Hematopoietic multipotent progenitor cell treated with erythropoietin and hydrocortisone succinate and interleukin-3 and kit ligand, for 8 days (in vitro differentiated cells): ENCODE data around the gene HM13.
"Not testable (repeated sequence)": the region's sequence is repeated elsewhere in the genome, so short reads cannot be mapped to it uniquely, and the experiment has no call there.

Experiments used
- DNase-seq: peaks from one replicate; pipeline ENCODE4 v3.0.0-alpha.2; 2015

HM13 gene

DNA sequence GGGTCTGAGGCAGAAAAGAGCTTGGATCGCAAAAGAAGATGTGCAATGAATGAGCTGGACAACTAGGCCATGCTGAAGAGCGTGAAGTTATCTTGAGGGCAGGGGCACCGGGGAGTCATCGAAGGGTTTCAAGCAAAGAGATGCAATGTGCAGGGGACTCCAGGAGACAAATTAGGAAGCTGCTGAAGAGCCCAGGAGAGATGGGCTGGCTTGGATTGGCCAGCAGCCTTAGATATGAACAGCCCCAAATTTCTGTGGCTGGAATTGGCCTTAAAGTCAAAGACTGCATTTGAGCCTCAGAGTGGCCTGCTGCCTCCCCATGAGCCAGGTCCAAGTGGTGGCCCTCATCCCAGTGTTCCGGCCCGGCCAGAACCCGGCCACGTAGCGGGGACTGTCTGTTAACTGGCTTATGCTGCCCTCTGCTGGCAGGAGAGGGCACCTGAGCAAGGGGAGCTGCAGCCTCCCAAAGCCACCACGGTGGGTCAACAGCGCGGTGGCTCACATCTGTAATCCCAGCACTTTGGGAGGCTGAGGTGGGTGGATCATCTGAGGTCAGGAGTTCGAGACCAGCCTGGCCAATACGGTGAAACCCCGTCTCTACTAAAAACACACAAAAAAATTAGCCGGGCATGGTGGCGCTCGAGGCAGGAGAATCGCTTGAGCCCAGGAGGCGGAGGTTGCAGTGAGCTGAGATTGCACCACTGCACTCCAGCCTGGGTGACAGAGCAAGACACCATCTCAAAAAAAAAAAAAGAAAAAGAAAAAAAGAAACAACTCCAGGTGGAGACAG lies 11.2 kb upstream of the HM13 start:
- DNase-seq: peak; percentile 83

DNA sequence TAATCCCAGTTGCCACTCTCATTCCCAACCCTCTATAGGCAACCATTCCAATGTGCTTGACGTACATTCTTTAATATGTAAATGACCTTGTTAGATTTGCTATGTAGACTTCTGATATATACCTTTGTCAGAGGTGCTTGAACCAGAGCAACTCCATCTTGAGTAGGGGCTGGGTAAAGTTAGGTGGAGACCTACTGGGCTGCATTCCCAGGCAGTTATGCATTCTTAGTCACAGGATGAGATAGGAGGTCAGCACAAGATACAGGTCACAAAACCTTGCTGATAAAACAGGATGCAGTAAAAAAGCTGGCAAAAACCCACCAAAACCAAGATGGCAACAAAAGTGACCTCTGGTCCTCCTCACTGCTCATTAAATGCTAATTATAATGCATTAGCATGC lies 8.3 kb upstream of the HM13 start:
- no peak for DNase-seq

DNA sequence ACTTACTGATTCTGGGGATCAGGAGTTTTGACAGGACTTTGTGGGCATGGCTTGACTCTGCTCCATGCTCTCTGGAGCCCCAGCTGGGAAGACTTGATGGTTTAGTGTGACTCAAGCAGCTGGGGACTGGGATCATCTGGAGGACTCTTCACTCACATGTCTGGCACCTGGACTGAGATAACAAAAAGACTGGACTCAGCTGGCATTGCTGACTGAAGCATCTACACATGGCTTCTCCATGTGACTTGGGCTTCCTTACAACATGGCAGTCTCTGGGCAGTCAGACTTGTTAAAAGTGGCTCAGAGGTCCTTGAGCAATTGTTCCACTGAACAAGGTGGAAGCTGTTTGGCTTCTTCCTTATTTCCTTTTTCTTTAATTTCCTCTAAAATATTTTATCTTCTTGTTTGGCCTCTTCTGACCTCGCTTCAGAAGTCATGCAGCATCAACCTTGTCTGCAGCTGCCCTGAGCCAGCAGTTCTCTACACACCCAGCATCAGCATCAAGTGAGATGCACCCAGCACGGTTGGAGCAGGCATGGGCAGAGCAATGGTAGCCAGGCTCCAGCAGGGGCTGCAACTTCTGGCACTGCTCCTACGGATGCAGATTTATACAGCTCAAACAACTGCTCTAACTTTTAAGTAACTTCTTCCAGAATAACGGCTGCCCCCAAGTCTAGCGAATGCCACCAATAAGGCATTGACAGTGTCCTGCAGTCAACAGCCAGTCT lies 5.6 kb upstream of the HM13 start:
- no peak for DNase-seq

DNA sequence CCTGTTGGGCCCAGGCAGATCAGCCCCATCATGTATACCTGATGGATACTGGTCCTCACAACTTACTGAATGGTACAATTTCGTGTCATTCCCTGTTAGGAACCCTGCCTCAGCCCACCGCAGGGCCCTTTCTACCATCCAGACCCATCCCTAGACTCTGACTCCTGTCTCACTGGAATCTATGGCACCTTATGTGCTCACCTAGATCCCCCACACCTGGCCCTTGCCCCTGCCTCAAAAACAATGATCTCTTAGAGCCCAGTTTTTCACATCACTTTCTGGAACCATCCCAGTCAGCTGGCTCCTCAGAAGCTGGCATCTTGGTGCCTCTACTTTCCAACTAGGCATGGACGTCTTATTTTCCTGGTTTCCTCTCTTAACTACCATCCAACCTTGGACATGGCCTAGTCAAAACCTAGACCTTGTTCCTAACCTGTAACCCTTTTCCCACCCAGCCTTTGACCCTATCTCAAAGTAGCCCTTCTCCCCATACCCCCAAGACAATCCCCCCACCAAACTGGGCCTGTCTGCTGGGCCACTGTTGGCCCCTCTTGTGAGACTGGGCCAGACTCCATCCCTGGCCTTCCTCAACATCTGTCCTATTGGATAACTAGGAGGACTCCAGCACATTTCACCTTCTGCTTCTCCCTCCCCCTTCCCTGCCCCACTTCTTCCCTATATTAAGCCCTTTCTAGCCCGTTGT lies 981 bp downstream of the HM13 start:
- DNase-seq: no peak

DNA sequence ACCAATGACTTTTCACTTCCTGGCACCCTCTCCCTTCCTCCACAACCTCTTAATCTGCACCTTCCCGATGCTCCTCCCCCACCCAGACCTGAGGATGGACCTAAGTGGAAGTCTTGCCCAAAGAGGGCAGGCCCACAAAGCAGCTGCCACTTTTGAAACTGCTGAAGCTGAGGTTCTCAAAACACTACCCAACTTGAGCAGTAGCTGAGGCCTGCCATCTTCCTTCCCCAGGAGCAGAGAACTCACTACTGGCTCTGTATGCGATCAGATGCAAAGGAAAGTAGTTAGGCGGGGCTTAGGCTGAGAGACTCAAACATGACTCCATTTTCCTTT lies 1.5 kb downstream of the HM13 start:
- peak; percentile 32 for DNase-seq

DNA sequence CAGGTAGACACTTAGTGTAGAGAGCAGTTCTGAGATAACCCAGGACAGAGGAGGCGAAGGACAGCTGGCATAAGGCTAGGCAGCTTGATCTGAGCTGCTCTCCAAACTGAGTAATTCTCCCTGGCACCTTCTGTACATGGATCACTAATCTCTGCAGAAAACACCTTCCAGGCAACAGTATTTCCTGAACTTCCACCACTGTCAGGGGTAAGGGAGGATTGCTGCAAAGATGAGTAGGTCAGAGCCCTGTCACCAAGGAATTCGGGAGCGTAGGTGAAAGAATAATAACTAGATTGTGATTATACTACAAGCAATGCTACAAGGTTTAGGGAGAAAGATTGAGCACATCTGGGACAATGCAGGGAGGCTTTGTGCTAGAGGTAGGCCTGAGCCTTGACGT lies 1.9 kb downstream of the HM13 start:
- no peak for DNase-seq

DNA sequence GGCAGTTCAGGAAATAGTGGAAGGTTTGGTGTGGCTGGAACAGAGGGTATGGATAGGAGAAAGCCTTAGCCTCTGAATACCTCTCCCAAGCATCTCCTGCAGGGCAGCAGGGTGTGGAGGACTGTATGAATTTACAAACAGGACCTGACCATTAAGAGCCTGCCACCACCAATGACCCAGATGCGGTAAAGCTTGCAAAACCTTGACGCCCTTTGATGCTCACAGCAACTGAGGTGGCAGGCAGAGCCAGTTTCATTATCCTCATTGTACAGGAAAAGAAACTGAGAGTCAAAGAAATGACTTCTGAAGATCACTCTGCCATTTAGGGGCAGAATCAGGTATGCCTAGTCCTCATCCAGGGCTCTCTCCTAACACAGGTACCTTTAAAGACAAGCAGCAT lies 2.4 kb downstream of the HM13 start:
- DNase-seq: no peak

DNA sequence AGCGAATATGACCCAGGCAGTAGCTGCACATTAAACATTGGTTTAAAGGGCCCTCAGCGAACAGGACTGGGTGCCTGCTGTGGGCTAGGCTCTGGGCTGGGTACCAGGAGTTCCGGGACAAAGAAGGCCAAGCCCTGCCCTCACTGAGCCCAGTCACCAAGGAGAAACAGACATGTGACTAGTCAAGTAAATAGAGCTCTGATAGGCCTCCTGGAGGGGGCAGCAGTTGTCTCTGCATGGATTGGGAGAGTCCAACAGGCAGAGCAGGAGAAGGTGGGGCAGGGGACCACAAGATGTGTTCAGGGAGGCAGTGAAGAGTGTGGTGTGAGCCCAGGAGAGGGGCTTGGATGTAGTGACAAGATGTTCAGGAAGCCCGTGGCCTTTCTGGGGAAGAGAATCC lies 3.1 kb downstream of the HM13 start:
- peak; percentile 71 for DNase-seq

DNA sequence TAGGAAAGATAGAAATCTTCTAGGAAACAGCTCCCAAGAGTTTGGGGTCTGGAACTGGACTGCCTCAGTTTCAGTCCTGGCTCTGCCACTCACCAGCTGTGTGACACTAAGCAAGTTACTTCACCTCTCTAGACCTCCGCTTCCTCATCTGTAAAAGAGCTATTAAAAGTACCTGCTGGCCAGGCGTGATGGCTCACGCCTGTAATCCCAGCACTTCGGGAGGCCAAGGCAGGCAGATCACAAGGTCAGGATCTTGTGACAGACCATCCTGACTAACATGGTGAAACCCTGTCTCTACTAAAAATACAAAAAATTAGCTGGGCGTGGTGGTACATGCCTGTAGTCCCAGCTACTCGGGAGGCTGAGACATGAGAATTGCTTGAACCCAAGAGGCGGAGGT lies 7.0 kb downstream of the HM13 start:
- DNase-seq: not testable (repeated sequence)

DNA sequence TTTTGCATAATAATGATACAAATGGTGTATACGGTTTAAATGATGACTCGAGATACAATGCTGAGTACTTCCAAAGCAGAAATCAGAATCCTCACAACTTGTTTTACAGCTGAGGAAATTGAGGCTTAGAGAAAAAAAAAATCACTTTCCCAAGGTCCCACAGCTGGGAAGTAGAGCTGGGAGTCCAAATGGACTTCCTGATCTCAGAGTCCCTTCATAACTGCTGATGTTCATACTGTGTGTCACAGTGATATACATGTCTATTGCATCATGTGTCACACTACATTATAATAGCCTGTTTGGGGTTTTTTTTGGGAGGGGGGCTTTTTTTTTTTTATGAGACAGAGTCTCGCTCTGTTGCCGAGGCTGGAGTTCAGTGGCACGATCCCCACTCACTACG lies 8.5 kb downstream of the HM13 start:
- DNase-seq: no peak

DNA sequence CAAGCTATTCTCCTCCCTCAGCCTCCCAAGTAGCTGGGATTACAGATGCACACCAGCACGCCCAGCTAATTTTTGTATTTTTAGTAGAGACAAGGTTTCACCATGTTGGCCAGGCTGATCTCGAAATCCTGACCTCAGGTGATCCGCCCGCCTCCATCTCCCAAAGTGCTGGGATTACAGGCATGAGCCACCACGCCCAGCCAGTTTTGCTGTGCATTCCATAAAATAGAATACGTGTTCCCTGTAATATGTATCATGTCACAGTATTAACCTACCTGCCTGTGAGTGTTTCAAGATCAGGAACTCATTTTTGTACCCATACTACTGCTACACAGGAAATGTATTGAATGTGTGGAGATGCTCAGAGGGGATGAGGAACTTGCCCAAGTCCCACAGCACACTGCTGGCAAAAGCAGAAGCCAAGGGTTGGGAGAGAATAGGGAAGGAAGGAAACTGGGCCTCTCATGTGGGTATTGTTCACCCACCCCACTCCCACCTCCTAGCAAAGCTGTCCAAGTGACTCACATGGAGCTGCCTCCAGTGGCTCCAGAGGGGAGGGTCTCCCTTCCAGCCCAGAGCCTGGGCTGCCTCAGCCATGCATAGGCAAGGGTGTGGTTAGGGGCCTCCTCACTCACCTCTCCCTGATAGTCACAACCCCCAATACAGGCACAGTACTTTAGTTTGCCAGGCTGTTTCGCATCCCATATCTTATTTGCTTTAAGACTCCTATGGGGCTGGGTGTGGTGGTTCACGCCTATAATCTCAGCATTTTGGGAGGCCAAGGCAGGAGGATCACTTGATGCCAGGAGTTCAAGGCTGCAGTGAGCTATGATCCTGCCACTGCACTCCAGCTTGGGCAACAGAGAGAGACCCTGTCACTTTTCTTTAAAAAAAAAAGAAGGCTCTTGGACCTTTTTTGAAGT lies 9.4 kb downstream of the HM13 start:
- DNase-seq: no peak

DNA sequence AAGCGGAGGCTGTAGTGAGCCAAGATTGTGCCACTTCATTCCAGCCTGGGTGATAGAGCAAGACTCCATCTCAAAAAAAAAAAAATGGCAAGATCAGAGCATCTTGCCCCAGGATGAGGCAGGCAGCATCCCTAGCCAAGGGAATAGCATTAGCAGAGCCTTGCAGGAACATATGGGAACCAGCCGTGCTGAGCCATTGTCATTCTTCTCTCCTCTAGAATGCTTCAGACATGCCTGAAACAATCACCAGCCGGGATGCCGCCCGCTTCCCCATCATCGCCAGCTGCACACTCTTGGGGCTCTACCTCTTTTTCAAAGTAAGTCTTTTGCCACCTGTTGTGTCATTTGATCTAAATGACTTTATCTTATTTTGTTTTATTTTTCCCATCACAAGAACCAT lies 13.0 kb downstream of the HM13 start:
- no peak for DNase-seq

DNA sequence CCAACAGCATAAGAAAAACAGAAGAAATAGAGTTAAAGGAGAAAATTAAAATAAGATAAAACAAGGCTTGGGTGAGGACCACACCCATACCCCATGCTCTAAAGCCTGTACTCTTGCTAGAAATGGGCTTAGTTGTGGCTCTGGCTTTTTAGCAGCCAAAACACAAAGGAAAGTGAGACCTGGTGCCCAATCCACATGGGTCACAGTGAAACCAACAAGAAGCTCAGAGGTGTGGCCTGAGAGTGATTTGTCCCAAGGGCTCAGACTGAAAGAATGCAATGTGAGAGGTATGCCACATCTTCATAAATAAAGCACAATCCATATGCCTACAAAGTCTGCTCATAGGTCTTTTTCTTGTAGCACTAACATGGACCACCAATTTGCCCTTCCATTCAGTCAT lies 21.1 kb downstream of the HM13 start:
- no peak for DNase-seq

DNA sequence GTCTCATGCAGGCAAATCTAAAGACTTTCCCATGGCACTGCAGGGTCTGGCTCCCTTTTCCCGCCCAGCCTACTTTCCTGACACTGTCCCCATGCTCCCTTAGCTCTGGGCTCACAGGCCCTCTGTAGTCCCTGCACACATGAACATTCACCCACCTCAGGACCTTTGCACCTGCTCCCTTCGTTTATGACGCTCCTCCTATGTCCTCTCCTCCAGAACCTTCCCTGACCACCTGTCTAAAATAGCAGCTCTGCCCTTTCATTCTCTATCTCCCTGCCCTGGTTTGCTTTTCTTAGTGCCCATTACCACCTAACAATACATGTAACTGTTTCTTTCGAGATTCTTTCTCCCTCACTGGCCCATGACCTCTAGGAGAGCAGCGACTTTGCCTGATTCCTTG lies 22.3 kb downstream of the HM13 start:
- no peak for DNase-seq

DNA sequence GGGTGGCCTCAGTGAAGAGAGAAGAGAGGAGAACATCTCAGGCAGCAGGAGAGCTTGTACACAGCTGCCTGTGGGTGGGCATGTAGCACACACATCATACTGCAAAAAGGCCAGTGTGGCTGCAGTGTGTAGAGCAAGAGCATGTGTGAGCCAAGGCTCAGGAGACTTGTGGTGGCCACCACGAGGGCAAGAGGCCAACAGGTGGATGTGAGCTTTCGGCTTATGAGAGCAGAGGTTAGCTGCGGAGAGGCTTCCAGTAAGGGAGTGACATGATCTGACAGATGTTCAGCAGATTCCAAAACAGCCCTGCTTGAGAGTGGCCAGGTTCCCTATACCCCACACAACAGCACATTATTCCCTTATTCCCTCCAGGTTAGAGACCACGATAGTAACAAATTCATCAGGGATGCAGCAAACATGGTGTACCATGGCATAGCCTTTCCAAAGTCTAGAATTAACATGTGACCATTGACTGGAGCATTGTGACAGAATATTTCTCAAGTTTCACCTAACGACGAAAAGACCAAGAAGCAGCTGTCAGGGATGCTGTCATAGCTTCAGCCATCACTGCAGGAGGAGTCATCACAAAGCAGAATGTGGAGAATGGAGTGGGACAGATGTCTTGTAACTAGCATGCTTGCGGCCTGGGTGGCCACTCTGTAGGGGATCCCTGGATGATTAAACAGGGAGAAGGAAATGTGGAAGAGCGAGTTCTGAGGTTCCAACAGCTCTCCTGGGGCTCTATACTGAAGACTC lies 23.1 kb downstream of the HM13 start:
- DNase-seq: no peak

DNA sequence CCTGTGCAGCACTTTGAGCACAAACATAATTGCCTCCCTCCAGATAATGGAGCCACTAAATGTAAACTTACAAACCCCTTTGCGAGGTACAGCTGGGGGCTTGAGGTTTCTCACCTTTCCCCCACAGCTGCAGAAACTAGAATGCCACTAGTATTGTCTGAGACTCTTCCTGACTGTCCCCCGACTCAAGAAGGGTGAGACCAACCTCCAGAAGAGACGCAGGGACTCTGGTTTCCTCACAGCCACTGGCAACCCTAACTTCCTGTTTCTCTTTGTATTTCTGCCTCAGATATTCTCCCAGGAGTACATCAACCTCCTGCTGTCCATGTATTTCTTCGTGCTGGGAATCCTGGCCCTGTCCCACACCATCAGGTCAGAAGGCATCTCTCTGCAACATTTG lies 23.6 kb downstream of the HM13 start:
- DNase-seq: no peak

DNA sequence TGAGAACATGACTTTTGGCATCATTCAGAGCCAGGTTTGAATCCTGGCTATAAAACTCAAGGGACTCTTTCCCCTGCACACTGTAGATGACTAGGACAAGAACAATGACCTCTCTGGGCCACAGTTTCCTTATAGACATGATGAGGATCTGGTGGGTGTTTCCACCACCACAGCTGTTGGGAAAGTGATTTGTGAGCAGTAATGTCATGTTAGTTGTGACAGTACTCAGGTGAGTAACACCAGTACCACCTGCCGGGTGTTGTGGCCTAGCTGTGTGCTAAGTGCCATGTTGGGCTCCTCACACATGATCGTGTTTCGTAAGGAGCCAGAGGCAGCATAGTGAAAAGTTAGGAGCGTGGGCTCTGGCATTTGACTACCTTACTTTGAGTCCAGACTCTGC lies 24.1 kb downstream of the HM13 start:
- DNase-seq: no peak

DNA sequence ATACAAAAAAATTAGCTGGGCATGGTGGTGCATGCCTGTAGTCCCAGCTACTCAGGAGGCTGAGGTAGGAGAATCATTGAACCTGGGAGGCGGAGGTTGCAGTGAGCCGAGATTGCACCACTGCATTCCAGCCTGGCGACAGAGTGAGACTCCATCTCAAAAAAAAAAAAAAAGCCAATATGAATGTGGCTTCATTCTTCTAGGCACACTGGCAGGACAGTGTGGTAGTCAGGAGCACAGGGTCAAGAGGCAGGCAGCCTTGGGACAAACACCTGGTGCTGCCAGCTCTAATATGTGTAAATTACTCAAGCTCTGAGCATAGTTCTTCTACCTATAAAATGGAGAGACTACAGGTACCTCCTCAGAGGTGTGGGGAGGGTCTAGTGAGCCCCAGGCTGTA lies 25.4 kb downstream of the HM13 start:
- not testable (repeated sequence) for DNase-seq

DNA sequence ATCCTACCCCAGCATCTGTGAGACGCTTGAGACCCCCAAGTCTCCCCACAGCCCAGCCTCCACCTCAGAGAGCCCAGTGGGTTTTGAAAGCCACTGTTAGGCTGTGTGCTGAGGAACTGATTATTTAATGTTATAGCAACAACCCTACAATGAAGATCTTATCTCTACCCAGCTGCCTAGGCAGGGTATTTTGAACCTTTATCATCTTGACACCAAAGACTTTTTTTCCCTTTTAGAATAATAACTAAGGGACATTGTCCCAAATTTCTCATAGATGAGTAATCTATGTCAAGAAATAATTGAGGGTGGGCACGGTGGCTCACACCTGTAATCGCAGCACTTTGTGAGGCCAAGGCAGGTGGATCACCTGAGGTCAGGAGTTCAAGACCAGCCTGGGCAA lies 26.2 kb downstream of the HM13 start:
- no peak for DNase-seq

DNA sequence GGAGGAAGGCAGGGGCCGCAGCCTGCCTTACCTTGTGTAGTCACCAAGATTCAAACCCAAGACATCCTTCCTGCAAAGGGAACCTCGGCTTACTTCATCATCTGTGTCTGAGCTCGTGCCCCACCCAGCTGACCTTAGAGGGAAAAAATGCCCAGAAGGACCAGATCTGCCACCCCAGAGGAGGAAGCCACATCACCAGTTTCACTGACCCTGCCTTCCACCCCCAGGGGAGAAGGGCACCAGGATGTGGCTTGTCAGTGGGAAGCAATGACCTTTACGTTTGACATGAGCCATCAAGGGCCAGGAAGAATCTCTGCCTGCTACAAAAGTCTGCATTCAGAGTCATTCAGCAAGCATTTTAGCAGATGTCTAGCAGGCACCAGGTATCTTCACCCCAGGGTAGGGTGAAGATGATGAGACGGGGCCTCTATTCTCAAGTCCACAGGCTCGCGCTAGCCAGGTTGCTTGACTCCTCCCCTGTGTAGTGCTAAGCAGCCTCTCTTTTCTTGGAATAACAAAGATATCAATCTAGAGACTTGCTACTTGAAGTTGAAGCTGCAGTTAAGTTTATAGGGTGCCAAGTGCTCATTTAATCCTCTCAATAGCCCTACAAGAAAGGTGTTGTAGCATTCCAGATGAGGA lies 28.1 kb downstream of the HM13 start:
- DNase-seq: no peak

DNA sequence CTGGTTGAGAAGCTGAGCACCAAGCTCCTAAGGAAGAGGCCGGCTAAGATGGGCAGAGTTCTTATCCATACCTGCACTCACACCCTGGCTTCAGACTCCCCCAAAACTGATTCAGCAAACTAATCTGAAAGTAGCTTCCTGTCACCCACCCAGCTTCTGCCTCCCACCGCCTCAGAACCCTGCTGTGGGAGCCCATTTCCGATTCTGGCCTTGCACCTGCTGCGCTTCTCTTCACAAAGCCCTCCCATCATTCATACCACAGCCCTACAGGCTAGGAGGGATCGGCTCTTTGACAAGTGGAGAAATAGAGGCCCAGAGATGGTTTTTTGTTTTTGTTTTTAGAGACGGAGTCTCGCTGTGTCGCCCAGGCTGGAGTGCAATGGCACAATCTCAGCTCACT lies 28.7 kb downstream of the HM13 start:
- DNase-seq: no peak
